Esophagus muscularis mucosa (tissue), 4 donors: Measurements from ENCODE around the gene TTLL1. TPM values are rescaled to one million over a fixed set of nuclear protein-coding genes. Genes with fewer than 3 reads are reported as not detected.

ENCODE experiments used
- DNase-seq: peaks from one replicate; pipeline ENCODE4 v3.0.0-alpha.2; 2017; ENCODE audit errors: extremely low spot score
- H3K27ac ChIP-seq, 4 donors: fragments of 200-600 bp; sonication (generic); replicated peaks in 1 of 4; 1 replicate in 3 of 4; 2 replicates in 1 of 4; pipeline ENCODE4 v1.5.1; 2016 to 2019; ENCODE audit warnings: mild to moderate bottlenecking in 1 of 4
- H3K27me3 ChIP-seq, 4 donors: fragments of 200-600 bp; sonication (generic); one replicate each; pipeline versions ENCODE4 v1.5.1 to v1.6.0; 2016 to 2019
- H3K36me3 ChIP-seq, 4 donors: fragments of 200-600 bp; sonication (generic); one replicate each; pipeline ENCODE4 v1.5.1; 2016 to 2019
- H3K4me1 ChIP-seq, 4 donors: fragments of 200-600 bp; sonication (generic); one replicate each; pipeline ENCODE4 v1.5.1; 2016 to 2019
- H3K4me3 ChIP-seq, 4 donors: fragments of 200-600 bp; sonication (generic); 1 replicate in 2 of 4; 2 replicates in 2 of 4; pipeline ENCODE4 v1.5.1; 2016 to 2019; ENCODE audit warnings: mild to moderate bottlenecking in 4 of 4, moderate library complexity in 1 of 4
- H3K9me3 ChIP-seq, 4 donors: fragments of 200-600 bp; sonication (generic); 1 replicate in 3 of 4; 2 replicates in 1 of 4; pipeline ENCODE4 v1.5.1; 2016 to 2019
- CTCF ChIP-seq, 3 experiments: fragments of 200-600 bp in 2 of 3; fragments of 450-650 bp in 1 of 3; sonication (generic) in 2 of 3; IDR thresholded peaks; one replicate each; pipeline ENCODE4 v1.5.1; 2017 to 2019; ENCODE audit warnings: antibody characterized with exemption in 3 of 3, mild to moderate bottlenecking in 2 of 3, moderate library complexity in 1 of 3
- EP300 ChIP-seq: sonication (generic); formaldehyde crosslinking; IDR thresholded peaks from one replicate; pipeline ENCODE4 v1.6.1; 2017; ENCODE audit warnings: antibody characterized with exemption
- POLR2A ChIP-seq: fragments of 450-650 bp; IDR thresholded peaks from one replicate; pipeline ENCODE4 v1.6.1; 2017; ENCODE audit warnings: antibody characterized with exemption, moderate library complexity, mild to moderate bottlenecking, low read depth
- POLR2AphosphoS5 ChIP-seq, 2 donors: sonication (generic); formaldehyde crosslinking; IDR thresholded peaks; one replicate each; pipeline ENCODE4 v1.6.1; 2017; ENCODE audit warnings: antibody characterized with exemption in 2 of 2
- WGBS: methylation state at CpG from one replicate; pipeline ENCODE4 v1.1.5; 2018; 5-methylcytosine and 5-hydroxymethylcytosine counted together
- intact Hi-C: fragments of 100-400 bp; cut with DNase I; formaldehyde crosslinking; loops from one replicate; pipeline ENCODE4 v1.15.1; 2023
- total RNA-seq, 4 donors: library from RNA; depleted of rRNA; stranded (reverse); fragments of >200 nt; gene quantifications; one replicate each; pipeline versions ENCODE4 v1.1.0 to v1.2.1, GENCODE V29; 2016

TTLL1 gene
- total RNA-seq, 4 donors from 2014 or later: 2.8 to 7.3 (median 4.1) TPM

GRCh38 chr22:43044290-43044712 lies 44.9 kb downstream of the TTLL1 start:
- no peaks in the 10 kb centered on the region for H3K9me3 ChIP-seq
- no peak overlapping the region for H3K4me3 ChIP-seq
- 96% methylated on average over 10 of the region's 10 CpGs for WGBS
- H3K36me3 ChIP-seq: peaks cover 0 to 16% (median 7%) of the 10 kb centered on the region in 4 donors
- TF ChIP-seq EP300 (no peak), CTCF (IDR thresholded peaks at IDR 0.05) (no peak), POLR2A (no peak), POLR2AphosphoS5 (IDR thresholded peaks at IDR 0.05) (no peak)
- H3K27ac ChIP-seq: no peak overlapping the region
- no peaks in the 10 kb centered on the region for H3K27me3 ChIP-seq
- intact Hi-C loops: no loop called here
- no peak for DNase-seq
- H3K4me1 ChIP-seq: no peaks in the 10 kb centered on the region

GRCh38 chr22:43042101-43042780 lies 47.0 kb downstream of the TTLL1 start:
- Histone ChIP-seq H3K27ac (no peak overlapping the region), H3K27me3 (no peaks in the 10 kb centered on the region), H3K36me3 (peaks cover 0 to 16% (median 7%) of the 10 kb centered on the region in 4 donors), H3K4me1 (no peaks in the 10 kb centered on the region), H3K9me3 (no peaks in the 10 kb centered on the region), H3K4me3 (no peak overlapping the region)
- DNase-seq: no peak
- intact Hi-C loops: no loop called here
- TF ChIP-seq CTCF (IDR thresholded peaks at IDR 0.05): no peak
- TF ChIP-seq POLR2AphosphoS5 (IDR thresholded peaks at IDR 0.05): no peak
- TF ChIP-seq EP300: no peak
- TF ChIP-seq POLR2A: no peak
- WGBS: 68% methylated on average over 14 of the region's 20 CpGs

DNA sequence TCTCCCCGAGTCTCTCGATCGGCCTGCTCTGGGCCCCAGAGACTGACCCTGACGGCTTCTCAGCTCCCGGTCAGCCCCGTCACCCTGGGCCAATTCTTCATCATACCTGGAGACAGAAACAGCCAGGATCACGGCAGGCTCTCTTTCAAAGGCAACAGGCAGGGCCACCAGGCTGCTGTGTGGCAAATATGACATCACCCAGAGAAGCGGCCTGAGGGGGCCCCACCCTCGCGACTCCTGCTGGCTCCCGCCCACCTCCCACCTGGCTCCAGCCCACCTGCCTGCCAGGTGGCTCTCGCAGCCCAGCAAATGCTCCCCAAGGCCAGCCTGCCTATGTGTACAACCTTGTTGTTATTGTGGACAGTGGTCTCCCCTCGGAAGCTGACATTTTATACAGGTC lies 49.4 kb downstream of the TTLL1 start:
- no peak for TF ChIP-seq CTCF (IDR thresholded peaks at IDR 0.05)
- TF ChIP-seq POLR2AphosphoS5 (IDR thresholded peaks at IDR 0.05): no peak
- no peak for TF ChIP-seq EP300
- no peak for TF ChIP-seq POLR2A
- Histone ChIP-seq H3K36me3 (peaks cover 0 to 6% (median under 1%) of the 10 kb centered on the region in 4 donors), H3K27me3 (no peaks in the 10 kb centered on the region), H3K27ac (no peak overlapping the region), H3K4me3 (no peak overlapping the region), H3K4me1 (peaks cover 0 to 16% (median 7%) of the 10 kb centered on the region in 4 donors), H3K9me3 (no peaks in the 10 kb centered on the region)
- DNase-seq: no peak
- intact Hi-C loops: loop anchor here (5.0 kb wide), 1 partner anchor 257 kb away; no protein-coding TSS in a partner anchor
- 77% methylated on average over 9 of the region's 13 CpGs for WGBS

- Histone ChIP-seq H3K27ac (no peak overlapping the region), H3K4me1 (peaks cover 5 to 24% (median 17%) of the 10 kb centered on the region in 4 donors), H3K4me3 (no peak overlapping the region), H3K27me3 (no peaks in the 10 kb centered on the region), H3K36me3 (no peaks in the 10 kb centered on the region), H3K9me3 (no peaks in the 10 kb centered on the region)
- intact Hi-C loops: loop anchor here (5.0 kb wide), 1 partner anchor 256 kb away; no protein-coding TSS in a partner anchor
- no peak for DNase-seq
- TF ChIP-seq POLR2AphosphoS5 (IDR thresholded peaks at IDR 0.05) (no peak), EP300 (no peak), POLR2A (no peak), CTCF (IDR thresholded peaks at IDR 0.05) (no peak)
- WGBS: 95% methylated on average over 14 of the region's 15 CpGs
Observed at GRCh38 chr22:43038325-43038724, 50.9 kb downstream of the TTLL1 start.
